Astrocyte (in vitro differentiated cells and primary cell): ENCODE data around the gene RHO. TPM values are rescaled to one million over a fixed set of nuclear protein-coding genes. Genes with fewer than 3 reads are reported as not detected.

Experiments
- DNase-seq: peaks from one replicate; pipeline ENCODE4 v3.0.0-alpha.2; 2010; ENCODE audit warnings: low read depth
- FAIRE-seq: peaks from 2 replicates; lab custom pipeline; 2011; peaks lifted over from hg19 to GRCh38; lab: Jason Lieb, UNC
- H2AFZ ChIP-seq: 2 replicates; pipeline ENCODE4 v1.6.0; 2012; ENCODE audit warnings: low read depth, low read length, inconsistent platforms
- H3K27ac ChIP-seq: 2 replicates; pipeline ENCODE4 v1.5.1; 2011; ENCODE audit warnings: low read depth, low read length, inconsistent platforms
- H3K27me3 ChIP-seq: 2 replicates; pipeline ENCODE4 v1.6.0; 2011; ENCODE audit warnings: low read length, inconsistent platforms; ENCODE audit not compliant: insufficient read depth
- H3K36me3 ChIP-seq: 2 replicates; pipeline ENCODE4 v1.5.1; 2011; ENCODE audit warnings: low read length, inconsistent platforms; ENCODE audit not compliant: insufficient read depth
- H3K4me1 ChIP-seq: 2 replicates; pipeline ENCODE4 v1.5.1; 2011; ENCODE audit warnings: low read length, inconsistent platforms; ENCODE audit not compliant: insufficient read depth
- H3K4me2 ChIP-seq: 2 replicates; pipeline ENCODE4 v1.6.0; 2012; ENCODE audit warnings: low read length, inconsistent platforms
- H3K4me3 ChIP-seq: 2 replicates; pipeline ENCODE4 v1.5.1; 2011; ENCODE audit warnings: low read depth, mild to moderate bottlenecking, low read length, inconsistent platforms; ENCODE audit not compliant: insufficient read depth
- H3K79me2 ChIP-seq: 2 replicates; pipeline ENCODE4 v1.6.0; 2012; ENCODE audit warnings: mild to moderate bottlenecking, low read length, inconsistent platforms; ENCODE audit not compliant: insufficient read depth
- H3K9ac ChIP-seq: 2 replicates; pipeline ENCODE4 v1.6.0; 2012; ENCODE audit warnings: mild to moderate bottlenecking, low read length, inconsistent platforms
- H3K9me3 ChIP-seq: 2 replicates; pipeline ENCODE4 v1.5.1; 2012; ENCODE audit warnings: low read depth, mild to moderate bottlenecking, low read length, inconsistent platforms; ENCODE audit not compliant: insufficient read depth
- H4K20me1 ChIP-seq: 2 replicates; pipeline ENCODE4 v1.6.0; 2012; ENCODE audit warnings: low read length, inconsistent platforms; ENCODE audit not compliant: insufficient read depth
- H3K27ac Mint-ChIP-seq: one replicate; pipeline ENCODE4 v1.8.0; 2021; ENCODE audit warnings: mild to moderate bottlenecking, mixed read lengths; ENCODE audit not compliant: unreplicated experiment
- H3K27me3 Mint-ChIP-seq: one replicate; pipeline ENCODE4 v1.8.0; 2021; ENCODE audit warnings: low read depth, mixed read lengths; ENCODE audit not compliant: unreplicated experiment
- H3K36me3 Mint-ChIP-seq: one replicate; pipeline ENCODE4 v1.8.0; 2021; ENCODE audit warnings: low read depth, mixed read lengths; ENCODE audit not compliant: unreplicated experiment
- H3K4me1 Mint-ChIP-seq: one replicate; pipeline ENCODE4 v1.8.0; 2021; ENCODE audit warnings: low read depth, mixed read lengths; ENCODE audit not compliant: unreplicated experiment
- H3K4me3 Mint-ChIP-seq: one replicate; pipeline ENCODE4 v1.8.0; 2021; ENCODE audit warnings: mild to moderate bottlenecking, moderate library complexity, mixed read lengths; ENCODE audit not compliant: unreplicated experiment
- H3K9me3 Mint-ChIP-seq: one replicate; pipeline ENCODE4 v1.8.0; 2021; ENCODE audit warnings: mild to moderate bottlenecking, mixed read lengths; ENCODE audit not compliant: unreplicated experiment
- CTCF ChIP-seq: IDR thresholded peaks from 2 replicates; pipeline ENCODE4 v1.5.1; 2011; ENCODE audit warnings: low read depth, mild to moderate bottlenecking, inconsistent platforms, low read length, moderate library complexity; ENCODE audit not compliant: insufficient read depth
- EZH2 ChIP-seq: IDR thresholded peaks from 2 replicates; pipeline ENCODE4 v1.6.1; 2012; ENCODE audit warnings: mild to moderate bottlenecking, low read length, inconsistent platforms; ENCODE audit not compliant: insufficient read depth
- total RNA-seq: library from RNA; stranded (reverse); gene quantifications from 2 replicates; pipeline ENCODE4 v1.2.1, GENCODE V29; 2021

The RHO gene
- total RNA-seq, 1 donor from 2014 or later = not detected

- no peak for DNase-seq
- Histone ChIP-seq H3K27ac (no peak overlapping the region), H3K9me3 (no peaks in the 10 kb centered on the region), H3K4me3 (no peak overlapping the region), H3K4me1 (peaks cover 9% of the 10 kb centered on the region), H4K20me1 (no peaks in the 10 kb centered on the region), H2AFZ (no peak overlapping the region), H3K4me2 (peak overlapping the region; percentile 5), H3K79me2 (no peaks in the 10 kb centered on the region), H3K36me3 (no peaks in the 10 kb centered on the region), H3K27me3 (no peaks in the 10 kb centered on the region), H3K9ac (no peak overlapping the region)
- H3K4me1 Mint-ChIP-seq = peaks cover 29% of the 10 kb centered on the region
- FAIRE-seq = no peak
- H3K36me3 Mint-ChIP-seq = peaks cover 4% of the 10 kb centered on the region
- no peak overlapping the region for H3K4me3 Mint-ChIP-seq
- peak overlapping the region; percentile 20 for H3K27ac Mint-ChIP-seq
- H3K9me3 Mint-ChIP-seq = no peaks in the 10 kb centered on the region
- no peaks in the 10 kb centered on the region for H3K27me3 Mint-ChIP-seq
- TF ChIP-seq EZH2 = no peak
Measured at GRCh38 chr3:129549805-129550204, 21.4 kb downstream of the RHO start.

- Histone ChIP-seq H4K20me1 (no peaks in the 10 kb centered on the region), H3K4me2 (no peak overlapping the region), H3K4me1 (peaks cover 13% of the 10 kb centered on the region), H2AFZ (no peak overlapping the region), H3K27me3 (no peaks in the 10 kb centered on the region), H3K9me3 (no peaks in the 10 kb centered on the region), H3K79me2 (no peaks in the 10 kb centered on the region), H3K4me3 (no peak overlapping the region), H3K36me3 (no peaks in the 10 kb centered on the region), H3K9ac (no peak overlapping the region), H3K27ac (no peak overlapping the region)
- Mint-ChIP-seq H3K9me3 (no peaks in the 10 kb centered on the region), H3K27ac (no peak overlapping the region), H3K27me3 (no peaks in the 10 kb centered on the region), H3K4me3 (no peak overlapping the region), H3K4me1 (peaks cover 40% of the 10 kb centered on the region), H3K36me3 (peaks cover 14% of the 10 kb centered on the region)
- FAIRE-seq = no peak
- TF ChIP-seq CTCF = no peak
- no peak for DNase-seq
Measured at GRCh38 chr3:129552287-129553050, 24.0 kb downstream of the RHO start.

GRCh38 chr3:129553171-129553570 is 24.7 kb downstream of the RHO start:
- Mint-ChIP-seq H3K4me3 (no peak overlapping the region), H3K27me3 (no peaks in the 10 kb centered on the region), H3K36me3 (peaks cover 21% of the 10 kb centered on the region), H3K9me3 (no peaks in the 10 kb centered on the region), H3K4me1 (peaks cover 47% of the 10 kb centered on the region), H3K27ac (no peak overlapping the region)
- H3K9ac ChIP-seq = no peak overlapping the region
- no peak overlapping the region for H3K4me3 ChIP-seq
- H3K4me1 ChIP-seq = peaks cover 20% of the 10 kb centered on the region
- no peak overlapping the region for H3K4me2 ChIP-seq
- H3K27ac ChIP-seq = no peak overlapping the region
- no peaks in the 10 kb centered on the region for H4K20me1 ChIP-seq
- no peak for FAIRE-seq
- no peak overlapping the region for H2AFZ ChIP-seq
- H3K79me2 ChIP-seq = no peaks in the 10 kb centered on the region
- H3K36me3 ChIP-seq = no peaks in the 10 kb centered on the region
- TF ChIP-seq EZH2 = no peak
- no peak for TF ChIP-seq CTCF
- no peak for DNase-seq
- no peaks in the 10 kb centered on the region for H3K27me3 ChIP-seq
- H3K9me3 ChIP-seq = no peaks in the 10 kb centered on the region
